H1 (cell line): ENCODE measurements around the gene PARP16. TPM values are rescaled to one million over a fixed set of nuclear protein-coding genes. Genes with fewer than 3 reads are reported as not detected.
A peak's percentile ranks its signal among the peaks of the same experiment; 100 is the strongest.

Experiments used
- polyA plus RNA-seq, 7 experiments: library from polyadenylated mRNA; depleted of rRNA in 3 of 7; stranded (reverse) in 5 of 7; unstranded in 2 of 7; fragments of >200 nt in 5 of 7; fragments of 200-250 nt in 2 of 7; gene quantifications; 1 replicate in 5 of 7; 2 replicates in 1 of 7; 4 replicates in 1 of 7; pipeline versions ENCODE4 v1.2.1 to v1.2.3, GENCODE V29; 2011 to 2013; ENCODE audit warnings: missing spikeins in 2 of 7, mixed read lengths in 2 of 7
- small RNA-seq: library from polyadenylated mRNA; stranded (forward); fragments of <200 nt; extraction: miRNeasy Mini kit (QIAGEN cat#:217004); gene quantifications from one replicate; pipeline ENCODE3, GENCODE V24; 2013; ENCODE audit not compliant: insufficient read depth
- total RNA-seq: library from RNA; stranded (reverse); fragmentation: NEBNext Ultra II Directional; extraction: Animal tissue kit (Norgen Biotek cat#: 25700); gene quantifications from 2 replicates; pipeline ENCODE4 v1.2.1, GENCODE V29; 2021

Gene PARP16
- total and polyA plus RNA-seq, 2 of the 8 experiments (the other 6 are each of a cell fraction or from before 2014, with no cell fraction given), result 3.7 to 5.0 TPM

Small RNA genes lying within 50 kb of the gene (small RNA-seq; reads per million reads assigned to genes)
- not detected for gene AC068213.1
- gene RNU5A-1, result 1,089 reads per million, percentile 99 among the genes with 10 or more reads in this experiment
- gene RNU5B-1, result 100 reads per million, percentile 97 among the genes with 10 or more reads in this experiment
- gene RNU6-686P, result not detected
- not detected for gene SNORA24B

Other genes starting within 250 kb of the PARP16 start
- not detected in 2 replicates for gene SLC51B, start 241.5 kb downstream of the PARP16 start, total RNA-seq
- gene SLC51B, start 241.5 kb downstream of the PARP16 start, polyA plus RNA-seq (2011; rRNA removed), result not detected in 2 replicates
- 9.3 and 10.3 TPM in 2 replicates for gene RASL12, start 218.9 kb downstream of the PARP16 start, total RNA-seq
- 9.5 and 16.7 TPM in 2 replicates for gene RASL12, start 218.9 kb downstream of the PARP16 start, polyA plus RNA-seq (2011; rRNA removed)
- not detected in 2 replicates for gene KBTBD13, start 210.1 kb downstream of the PARP16 start, total RNA-seq
- not detected in 2 replicates for gene KBTBD13, start 210.1 kb downstream of the PARP16 start, polyA plus RNA-seq (2011; rRNA removed)
- gene UBAP1L, start 171.7 kb downstream of the PARP16 start, total RNA-seq, result 1.3 and 1.7 TPM in 2 replicates
- gene UBAP1L, start 171.7 kb downstream of the PARP16 start, polyA plus RNA-seq (2011; rRNA removed), result 0.67 and 1.3 TPM in 2 replicates
- 25.5 and 25.6 TPM in 2 replicates for gene PDCD7, start 153.1 kb downstream of the PARP16 start, total RNA-seq
- 9.9 and 11.5 TPM in 2 replicates for gene PDCD7, start 153.1 kb downstream of the PARP16 start, polyA plus RNA-seq (2011; rRNA removed)
- gene CLPX, start 101.5 kb downstream of the PARP16 start, total RNA-seq, result 53.6 and 56.4 TPM in 2 replicates
- 9.7 and 10.5 TPM in 2 replicates for gene CLPX, start 101.5 kb downstream of the PARP16 start, polyA plus RNA-seq (2011; rRNA removed)
- gene CILP, start 75.4 kb downstream of the PARP16 start, total RNA-seq, result not detected in 2 replicates
- 0.02 TPM in 1 of 2 replicates, not detected in the other for gene CILP, start 75.4 kb downstream of the PARP16 start, polyA plus RNA-seq (2011; rRNA removed)
- not detected in 2 replicates for gene RNU5A-1, start 9.2 kb upstream of the PARP16 start, total RNA-seq
- gene RNU5A-1, start 9.2 kb upstream of the PARP16 start, polyA plus RNA-seq (2011; rRNA removed), result not detected in 2 replicates
- not detected in 2 replicates for gene RNU5B-1, start 17.8 kb upstream of the PARP16 start, total RNA-seq
- gene RNU5B-1, start 17.8 kb upstream of the PARP16 start, polyA plus RNA-seq (2011; rRNA removed), result not detected in 2 replicates
- gene IGDCC3, start 91.1 kb upstream of the PARP16 start, total RNA-seq, result 45.7 and 45.9 TPM in 2 replicates
- 26.8 and 42.3 TPM in 2 replicates for gene IGDCC3, start 91.1 kb upstream of the PARP16 start, polyA plus RNA-seq (2011; rRNA removed)
- 7.7 and 7.8 TPM in 2 replicates for gene IGDCC4, start 136.1 kb upstream of the PARP16 start, total RNA-seq
- gene IGDCC4, start 136.1 kb upstream of the PARP16 start, polyA plus RNA-seq (2011; rRNA removed), result 10.3 and 12.7 TPM in 2 replicates
- gene DPP8, start 230.8 kb upstream of the PARP16 start, total RNA-seq, result 26.0 and 27.2 TPM in 2 replicates
- gene DPP8, start 230.8 kb upstream of the PARP16 start, polyA plus RNA-seq (2011; rRNA removed), result 7.2 and 9.9 TPM in 2 replicates
- gene HACD3, start 243.6 kb upstream of the PARP16 start, total RNA-seq, result 118 and 120 TPM in 2 replicates
- 53.5 and 78.8 TPM in 2 replicates for gene HACD3, start 243.6 kb upstream of the PARP16 start, polyA plus RNA-seq (2011; rRNA removed)